Neuronal stem cell (in vitro differentiated cells): ENCODE results near the gene VWA8.

ENCODE experiments used
- DNase-seq: peaks from one replicate; pipeline ENCODE4 v3.0.0-alpha.2; 2013; ENCODE audit warnings: low spot score
- H2AFZ ChIP-seq: one replicate; pipeline ENCODE4 v1.6.1; 2013; ENCODE audit warnings: mild to moderate bottlenecking, low read length, inconsistent platforms
- H2AK5ac ChIP-seq: 2 replicates; pipeline ENCODE4 v1.6.1; 2013; ENCODE audit warnings: low read depth, mild to moderate bottlenecking, inconsistent platforms, low read length, moderate library complexity, mixed read lengths
- H2BK120ac ChIP-seq: 2 replicates; pipeline ENCODE4 v1.6.1; 2013; ENCODE audit warnings: low read depth, mild to moderate bottlenecking, inconsistent platforms, low read length, moderate library complexity, mixed read lengths
- H2BK12ac ChIP-seq: one replicate; pipeline ENCODE4 v1.6.1; 2013; ENCODE audit warnings: low read length, inconsistent platforms
- H2BK15ac ChIP-seq: 2 replicates; pipeline ENCODE4 v1.6.1; 2013; ENCODE audit warnings: mild to moderate bottlenecking, low read length, inconsistent platforms, mixed read lengths
- H2BK5ac ChIP-seq: one replicate; pipeline ENCODE4 v1.6.1; 2013; ENCODE audit warnings: inconsistent platforms, mild to moderate bottlenecking, low read length, moderate library complexity
- H3K14ac ChIP-seq: one replicate; pipeline ENCODE4 v1.6.1; 2013; ENCODE audit warnings: low read length, inconsistent platforms
- H3K18ac ChIP-seq: 2 replicates; pipeline ENCODE4 v1.6.1; 2013; ENCODE audit warnings: low read length, inconsistent platforms
- H3K23ac ChIP-seq: 2 replicates; pipeline ENCODE4 v1.6.1; 2013; ENCODE audit warnings: low read depth, mild to moderate bottlenecking, mixed read lengths, low read length, inconsistent platforms; ENCODE audit not compliant: poor library complexity
- H3K27ac ChIP-seq: replicated peaks from 3 replicates; pipeline ENCODE4 v1.5.1; 2013; ENCODE audit warnings: low read length, inconsistent platforms
- H3K27me3 ChIP-seq, 3 experiments: 2 replicates each; pipeline ENCODE4 v1.6.1; 2013; ENCODE audit warnings: low read length in 3 of 3, mild to moderate bottlenecking in 2 of 3, inconsistent platforms in 1 of 3, low read depth in 1 of 3, mixed read lengths in 1 of 3, moderate library complexity in 1 of 3; ENCODE audit not compliant: control insufficient read depth in 3 of 3, insufficient read depth in 3 of 3
- H3K36me3 ChIP-seq, 2 donors: replicated peaks in 1 of 2; 2 replicates each; pipeline ENCODE4 v1.6.1; 2013; ENCODE audit warnings: low read length in 2 of 2; ENCODE audit not compliant: control insufficient read depth in 2 of 2, insufficient read depth in 2 of 2
- H3K4ac ChIP-seq: 2 replicates; pipeline ENCODE4 v1.6.1; 2013; ENCODE audit warnings: inconsistent platforms, mild to moderate bottlenecking, low read length, moderate library complexity
- H3K4me1 ChIP-seq, 2 donors: 1 replicate in 1 of 2; 2 replicates in 1 of 2; pipeline ENCODE4 v1.6.1; 2013; ENCODE audit warnings: low read length in 2 of 2, low read depth in 1 of 2; ENCODE audit not compliant: control insufficient read depth in 2 of 2, insufficient read depth in 1 of 2
- H3K4me2 ChIP-seq: one replicate; pipeline ENCODE4 v1.6.1; 2013; ENCODE audit warnings: mild to moderate bottlenecking, low read length, inconsistent platforms; ENCODE audit not compliant: insufficient read depth, poor library complexity, severe bottlenecking
- H3K4me3 ChIP-seq, 2 donors: 2 replicates each; pipeline ENCODE4 v1.5.1; 2013; ENCODE audit warnings: low read length in 2 of 2, mild to moderate bottlenecking in 2 of 2, inconsistent platforms in 1 of 2, moderate library complexity in 1 of 2
- H3K79me1 ChIP-seq: one replicate; pipeline ENCODE4 v1.6.1; 2013; ENCODE audit warnings: low read depth, mild to moderate bottlenecking, inconsistent platforms, low read length, moderate library complexity
- H3K9ac ChIP-seq: one replicate; pipeline ENCODE4 v1.6.1; 2013; ENCODE audit warnings: mild to moderate bottlenecking, low read depth, low read length, inconsistent platforms; ENCODE audit not compliant: poor library complexity
- H3K9me3 ChIP-seq, 2 donors: replicated peaks in 1 of 2; 2 replicates each; pipeline versions ENCODE3 to v1.6.1; 2013; ENCODE audit warnings: low read length in 2 of 2, mild to moderate bottlenecking in 2 of 2, inconsistent platforms in 1 of 2, low read depth in 1 of 2, mixed read lengths in 1 of 2, moderate library complexity in 1 of 2; ENCODE audit not compliant: control insufficient read depth in 2 of 2, insufficient read depth in 1 of 2
- H4K8ac ChIP-seq: one replicate; pipeline ENCODE4 v1.6.1; 2013; ENCODE audit warnings: low read depth, mild to moderate bottlenecking, inconsistent platforms, low read length, moderate library complexity
- H4K91ac ChIP-seq: one replicate; pipeline ENCODE4 v1.6.1; 2013; ENCODE audit warnings: low read length, low read depth, mild to moderate bottlenecking, inconsistent platforms; ENCODE audit not compliant: poor library complexity
- WGBS, 2 donors: extraction: QIAGEN DNeasy Blood & Tissue Kit; methylation state at CpG; one replicate each; pipeline ENCODE4 v1.1.7; 2013; ENCODE audit warnings: missing lambda C conversion rate in 2 of 2, mixed read lengths in 1 of 2; ENCODE audit not compliant: insufficient read length in 2 of 2, insufficient replicate concordance in 1 of 2; ENCODE audit errors: extremely low coverage in 2 of 2; 5-methylcytosine and 5-hydroxymethylcytosine counted together

VWA8 gene

DNA sequence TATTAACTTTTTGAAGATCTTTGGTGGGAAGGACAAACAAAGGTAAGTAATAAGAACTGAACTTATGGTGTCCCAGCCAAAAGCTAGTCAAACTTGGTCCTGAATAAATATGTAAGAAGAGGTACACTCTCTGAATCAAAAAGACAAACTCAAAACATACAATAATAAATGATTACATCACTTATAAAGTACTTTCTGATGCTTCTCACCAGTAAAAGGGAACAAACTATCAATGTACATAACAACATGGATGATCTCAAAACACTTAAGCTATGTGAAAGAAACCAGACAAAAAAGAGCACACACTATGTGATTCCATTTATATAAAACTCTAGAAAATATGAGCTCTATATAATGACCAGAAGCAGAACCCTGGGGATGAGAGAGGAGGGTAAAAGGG is 138.3 kb downstream of the VWA8 start:
- H3K27ac ChIP-seq = no peak overlapping the region
- H2AFZ ChIP-seq = no peak overlapping the region
- H2BK5ac ChIP-seq = no peak overlapping the region
- no peak overlapping the region for H3K9ac ChIP-seq
- no peak overlapping the region for H3K18ac ChIP-seq
- H3K4me3 ChIP-seq = no peak overlapping the region
- no peak overlapping the region for H2AK5ac ChIP-seq
- H4K91ac ChIP-seq = no peak overlapping the region
- H3K9me3 ChIP-seq = no peaks in the 10 kb centered on the region
- no peak overlapping the region for H2BK12ac ChIP-seq
- H3K36me3 ChIP-seq = peaks cover 0 to 18% of the 10 kb centered on the region in 2 donors
- H3K4me1 ChIP-seq = no peaks in the 10 kb centered on the region
- no peaks in the 10 kb centered on the region for H3K79me1 ChIP-seq
- no peak overlapping the region for H3K23ac ChIP-seq
- H2BK120ac ChIP-seq = no peak overlapping the region
- no peak for DNase-seq
- no peak overlapping the region for H2BK15ac ChIP-seq
- H3K14ac ChIP-seq = no peak overlapping the region
- no peaks in the 10 kb centered on the region for H3K27me3 ChIP-seq
- no peak overlapping the region for H4K8ac ChIP-seq
- H3K4ac ChIP-seq = no peak overlapping the region
- H3K4me2 ChIP-seq = no peak overlapping the region

GRCh38 chr13:41821238-41821594 is 139.7 kb downstream of the VWA8 start:
- Histone ChIP-seq H3K27ac (no peak overlapping the region), H3K9ac (no peak overlapping the region), H2BK120ac (no peak overlapping the region), H3K79me1 (no peaks in the 10 kb centered on the region), H3K23ac (no peak overlapping the region), H3K36me3 (peaks cover 0 to 25% of the 10 kb centered on the region in 2 donors), H3K4me2 (no peak overlapping the region), H2AFZ (no peak overlapping the region), H3K27me3 (no peaks in the 10 kb centered on the region), H4K91ac (no peak overlapping the region), H3K18ac (no peak overlapping the region), H4K8ac (no peak overlapping the region), H2BK12ac (no peak overlapping the region), H2BK5ac (no peak overlapping the region), H3K14ac (no peak overlapping the region), H3K4me3 (no peak overlapping the region), H2AK5ac (no peak overlapping the region), H2BK15ac (no peak overlapping the region), H3K4ac (no peak overlapping the region), H3K9me3 (no peaks in the 10 kb centered on the region), H3K4me1 (no peaks in the 10 kb centered on the region)
- WGBS, 2 donors = no CpG with 5 or more reads among the region's 2 CpGs
- no peak for DNase-seq

GRCh38 chr13:41820581-41821237 is 140.2 kb downstream of the VWA8 start:
- no CpG with 5 or more reads among the region's 1 CpG for WGBS, 2 donors
- Histone ChIP-seq H3K27me3 (no peaks in the 10 kb centered on the region), H3K9me3 (peaks cover 0 to under 1% of the 10 kb centered on the region in 2 donors), H3K4me2 (no peak overlapping the region), H4K8ac (no peak overlapping the region), H3K4me3 (no peak overlapping the region), H2AFZ (no peak overlapping the region), H3K27ac (no peak overlapping the region), H3K4me1 (no peaks in the 10 kb centered on the region), H2BK12ac (no peak overlapping the region), H2BK5ac (no peak overlapping the region), H3K36me3 (peaks cover 0 to 30% of the 10 kb centered on the region in 2 donors), H3K14ac (no peak overlapping the region), H3K4ac (no peak overlapping the region), H3K18ac (no peak overlapping the region), H3K79me1 (no peaks in the 10 kb centered on the region), H2BK15ac (no peak overlapping the region), H3K9ac (no peak overlapping the region), H4K91ac (no peak overlapping the region), H3K23ac (no peak overlapping the region), H2AK5ac (no peak overlapping the region), H2BK120ac (no peak overlapping the region)
- DNase-seq = no peak

DNA sequence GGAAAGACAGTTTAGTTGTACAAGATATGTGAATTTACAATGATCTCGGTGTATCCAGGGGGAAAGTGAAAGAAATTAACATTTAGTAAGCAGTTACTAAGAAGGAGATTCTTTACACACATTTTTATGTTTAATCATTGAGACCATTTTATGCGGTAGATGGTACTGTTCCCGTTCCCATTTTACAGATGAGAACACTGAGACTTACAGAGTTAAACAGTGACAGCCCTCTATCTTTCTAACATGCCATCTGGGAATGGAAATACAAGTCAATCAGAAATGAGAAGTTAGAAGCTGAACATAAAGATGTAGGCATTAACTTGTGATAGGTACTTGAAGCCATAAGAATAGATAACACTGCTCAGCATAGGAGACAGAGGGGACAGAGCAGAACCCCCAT is 144.9 kb downstream of the VWA8 start:
- no peak for DNase-seq
- Histone ChIP-seq H3K9ac (no peak overlapping the region), H3K4ac (no peak overlapping the region), H3K79me1 (no peaks in the 10 kb centered on the region), H3K14ac (no peak overlapping the region), H4K8ac (no peak overlapping the region), H2BK120ac (no peak overlapping the region), H2AFZ (no peak overlapping the region), H2BK15ac (no peak overlapping the region), H3K27ac (no peak overlapping the region), H2BK12ac (no peak overlapping the region), H3K18ac (no peak overlapping the region), H3K23ac (no peak overlapping the region), H3K36me3 (peaks cover 2 to 34% of the 10 kb centered on the region in 2 donors), H3K27me3 (no peaks in the 10 kb centered on the region), H2BK5ac (no peak overlapping the region), H4K91ac (no peak overlapping the region), H2AK5ac (no peak overlapping the region), H3K4me3 (no peak overlapping the region), H3K4me1 (no peaks in the 10 kb centered on the region), H3K4me2 (no peak overlapping the region), H3K9me3 (peaks cover 2 to 6% of the 10 kb centered on the region in 2 donors)
- no CpG with 5 or more reads among the region's 3 CpGs for WGBS, 2 donors
